HG02852 (cell line): ENCODE data around the gene WDFY4.

Experiments used
- ATAC-seq: cut with Tn5 transposase; IDR thresholded peaks from one replicate; pipeline ENCODE4 v1.9.1; 2021; ENCODE audit warnings: mild to moderate bottlenecking, moderate library complexity; ENCODE audit not compliant: unreplicated experiment

Gene WDFY4

GRCh38 chr10:48704156-48704555 lies 19.5 kb downstream of the WDFY4 start:
- ATAC-seq = no peak

- ATAC-seq = no peak
Observed at GRCh38 chr10:48705401-48705938, 20.8 kb downstream of the WDFY4 start.

- no peak for ATAC-seq
Observed at GRCh38 chr10:48707472-48707871, 22.8 kb downstream of the WDFY4 start.

GRCh38 chr10:48708144-48708543 lies 23.5 kb downstream of the WDFY4 start:
- ATAC-seq = no peak

GRCh38 chr10:48710647-48711275 lies 26.1 kb downstream of the WDFY4 start:
- ATAC-seq = no peak

- ATAC-seq = no peak
Observed at GRCh38 chr10:48711830-48712229, 27.2 kb downstream of the WDFY4 start.

GRCh38 chr10:48714088-48714487 lies 29.4 kb downstream of the WDFY4 start:
- ATAC-seq = no peak

- ATAC-seq = no peak
Observed at GRCh38 chr10:48716416-48716815, 31.7 kb downstream of the WDFY4 start.

GRCh38 chr10:48720611-48721010 lies 35.9 kb downstream of the WDFY4 start:
- ATAC-seq = no peak

- no peak for ATAC-seq
Observed at GRCh38 chr10:48722153-48723145, 37.8 kb downstream of the WDFY4 start.

GRCh38 chr10:48724127-48724526 lies 39.5 kb downstream of the WDFY4 start:
- no peak for ATAC-seq

GRCh38 chr10:48725708-48726107 lies 41.0 kb downstream of the WDFY4 start:
- no peak for ATAC-seq

GRCh38 chr10:48727866-48728265 lies 43.2 kb downstream of the WDFY4 start:
- ATAC-seq = no peak

GRCh38 chr10:48729222-48729621 lies 44.5 kb downstream of the WDFY4 start:
- no peak for ATAC-seq

GRCh38 chr10:48729941-48730457 lies 45.3 kb downstream of the WDFY4 start:
- no peak for ATAC-seq

- no peak for ATAC-seq
Observed at GRCh38 chr10:48731141-48731540, 46.5 kb downstream of the WDFY4 start.

GRCh38 chr10:48731654-48732053 lies 47.0 kb downstream of the WDFY4 start:
- ATAC-seq = no peak

- no peak for ATAC-seq
Observed at GRCh38 chr10:48733329-48733728, 48.7 kb downstream of the WDFY4 start.

GRCh38 chr10:48735836-48736390 lies 51.2 kb downstream of the WDFY4 start:
- ATAC-seq = no peak

GRCh38 chr10:48736596-48736995 lies 51.9 kb downstream of the WDFY4 start:
- no peak for ATAC-seq

GRCh38 chr10:48737886-48738285 lies 53.2 kb downstream of the WDFY4 start:
- ATAC-seq = no peak
